Adipose tissue (tissue), 3 donors: Measurements from ENCODE around the gene B3GALT5. TPM values are rescaled to one million over a fixed set of nuclear protein-coding genes. Genes with fewer than 3 reads are reported as not detected.

ENCODE experiments used
- H3K27ac ChIP-seq: one replicate; pipeline ENCODE4 v1.5.1; 2013; ENCODE audit warnings: low read depth, low read length
- WGBS, 3 donors: extraction: QIAGEN DNeasy Blood & Tissue Kit; methylation state at CpG; one replicate each; pipeline ENCODE4 v1.1.7; 2013; 5-methylcytosine and 5-hydroxymethylcytosine counted together
- polyA plus RNA-seq, 3 donors: library from polyadenylated mRNA; stranded (reverse); fragments of 200-250 nt; gene quantifications; one replicate each; pipeline ENCODE4 v1.2.3, GENCODE V29; 2013
- donor health status: healthy with polysubstance abuse.
- donor health status: Bipolar disorder and iron deficiency.
- donor health status: healthy.

B3GALT5 gene
- polyA plus RNA-seq, 3 donors = 0.18 to 1.0 TPM; not detected in 1

DNA sequence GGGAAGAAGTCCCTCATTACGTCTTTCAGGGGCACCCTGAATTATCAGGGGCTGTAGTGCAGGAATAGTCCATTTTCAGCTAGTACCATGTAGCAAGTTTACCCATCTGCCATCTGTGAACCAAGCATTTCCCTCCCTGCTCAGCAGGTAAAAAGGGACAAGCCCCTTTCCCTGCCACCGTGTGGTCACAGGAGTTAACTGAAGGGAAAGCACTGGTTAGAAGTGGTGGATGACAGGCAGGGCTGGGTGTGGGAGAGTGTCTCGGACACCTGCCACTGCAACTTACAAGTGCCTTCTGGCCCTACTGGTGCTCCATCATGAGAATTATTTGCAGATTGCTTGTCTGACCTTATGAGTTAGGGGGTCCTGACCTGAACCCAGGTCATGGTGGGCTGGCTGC lies 100.2 kb downstream of the B3GALT5 start:
- WGBS, 3 donors = 60 to 71% (median 70%) methylated on average over 3 of the region's 3 CpGs

DNA sequence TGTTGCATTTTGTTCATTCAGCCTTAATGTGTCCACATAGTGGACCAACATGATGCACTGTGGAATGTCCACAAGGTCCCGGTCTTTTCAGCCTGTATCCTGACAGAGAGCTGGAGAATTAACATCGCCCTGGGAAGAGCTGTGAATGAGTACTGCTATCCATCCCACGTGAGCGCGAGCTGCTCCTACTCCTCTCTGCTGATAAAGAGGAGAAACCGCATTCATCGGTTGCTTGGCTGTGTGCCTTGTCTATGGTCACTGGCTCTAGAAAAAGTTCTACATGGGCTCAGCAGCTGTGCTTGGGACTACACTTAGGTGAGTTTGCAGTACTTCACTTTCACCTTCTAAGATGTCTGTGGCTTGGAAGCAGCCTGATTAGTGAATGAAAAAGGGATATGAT lies 101.2 kb downstream of the B3GALT5 start:
- 67 to 86% (median 68%) methylated on average over 7 of the region's 7 CpGs for WGBS, 3 donors

More for the DNA sequence above, 100.2 kb downstream of the B3GALT5 start:
- no peak overlapping the region for H3K27ac ChIP-seq

DNA sequence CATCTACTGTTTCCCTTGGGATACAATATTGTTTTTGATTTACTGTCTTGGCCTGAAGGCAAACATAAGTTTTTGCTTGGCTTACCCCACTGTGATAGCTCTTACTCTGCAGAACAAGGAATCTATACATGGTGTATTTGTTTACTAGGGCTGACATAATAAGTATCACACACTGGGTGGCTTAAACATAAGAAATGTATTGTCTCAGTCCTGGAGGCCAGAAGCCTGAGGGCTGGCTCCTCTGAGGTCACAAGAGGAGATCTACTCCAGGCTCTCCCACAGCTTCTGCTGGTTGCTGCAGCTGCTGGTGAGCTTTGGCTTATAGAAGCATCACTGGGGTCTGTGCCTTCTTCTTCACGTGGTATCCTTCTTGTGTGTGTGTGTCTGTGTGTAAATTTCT lies 101.6 kb downstream of the B3GALT5 start:
- 64 to 94% (median 70%) methylated on average over 1 of the region's 1 CpG for whole genome bisulfite sequencing, 3 donors
- no peak overlapping the region for H3K27ac ChIP-seq

More for the DNA sequence above, 101.2 kb downstream of the B3GALT5 start:
- no peak overlapping the region for H3K27ac ChIP-seq

DNA sequence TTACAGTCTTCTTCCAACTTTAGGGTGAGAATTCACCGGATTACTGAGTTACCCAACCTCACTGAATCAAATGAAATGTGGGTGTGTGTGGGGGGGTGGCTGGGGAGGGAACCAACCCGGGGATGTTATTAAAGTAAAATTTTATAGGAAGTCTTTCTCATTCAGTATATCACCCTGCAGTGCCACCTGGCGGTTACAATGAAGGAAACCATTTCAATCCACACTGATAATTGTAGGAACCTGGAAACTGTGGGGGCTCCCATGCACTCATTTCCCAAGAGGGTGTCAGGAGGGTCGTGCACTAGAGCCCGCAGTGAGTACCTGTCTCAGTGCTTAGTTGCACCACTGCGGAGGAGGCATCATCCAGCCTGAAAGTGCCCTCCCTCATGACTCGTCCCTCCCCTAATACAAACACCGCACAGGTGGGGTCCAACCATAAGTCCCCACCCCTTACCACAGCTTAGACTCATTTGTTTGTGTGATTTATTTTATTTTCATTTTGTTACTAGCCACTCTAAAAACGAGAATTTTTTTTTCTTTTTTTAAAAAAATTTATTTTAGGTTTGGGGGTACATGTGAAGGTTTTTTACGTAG lies 103.2 kb downstream of the B3GALT5 start:
- no peak overlapping the region for H3K27ac ChIP-seq
- 29 to 36% (median 31%) methylated on average over 10 of the region's 10 CpGs for WGBS, 3 donors

DNA sequence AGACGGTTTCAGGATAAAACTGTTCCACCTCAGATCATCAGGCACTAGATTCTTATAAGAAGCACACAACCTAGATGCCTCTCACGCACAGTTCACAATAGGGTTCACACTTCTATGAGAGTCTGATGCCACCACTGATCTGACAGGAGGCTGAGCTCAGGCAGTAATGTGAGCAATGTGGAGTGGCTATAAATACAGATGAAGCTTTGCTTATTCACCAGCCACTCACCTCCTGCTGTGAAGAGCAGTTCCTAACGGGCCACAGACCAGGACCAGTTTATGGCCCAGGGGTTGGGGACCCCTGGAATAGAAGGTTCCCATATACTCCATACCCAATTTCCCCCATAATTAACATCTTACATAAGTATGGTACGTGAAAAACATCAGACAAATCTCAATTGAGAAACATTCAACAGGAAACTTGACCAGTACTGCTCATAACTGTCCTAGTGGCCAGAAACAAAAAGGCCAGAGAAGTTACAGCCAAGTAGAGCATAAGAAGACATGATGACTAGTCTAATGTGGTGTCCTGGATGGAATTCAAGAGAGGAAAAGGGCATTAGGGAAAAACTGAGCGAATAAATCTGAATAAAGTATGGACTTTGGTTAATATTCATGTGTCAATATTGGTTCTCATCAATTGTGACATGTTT lies 107.5 kb downstream of the B3GALT5 start:
- 80 to 81% (median 81%) methylated on average over 5 of the region's 5 CpGs for WGBS, 3 donors
- no peak overlapping the region for H3K27ac ChIP-seq

DNA sequence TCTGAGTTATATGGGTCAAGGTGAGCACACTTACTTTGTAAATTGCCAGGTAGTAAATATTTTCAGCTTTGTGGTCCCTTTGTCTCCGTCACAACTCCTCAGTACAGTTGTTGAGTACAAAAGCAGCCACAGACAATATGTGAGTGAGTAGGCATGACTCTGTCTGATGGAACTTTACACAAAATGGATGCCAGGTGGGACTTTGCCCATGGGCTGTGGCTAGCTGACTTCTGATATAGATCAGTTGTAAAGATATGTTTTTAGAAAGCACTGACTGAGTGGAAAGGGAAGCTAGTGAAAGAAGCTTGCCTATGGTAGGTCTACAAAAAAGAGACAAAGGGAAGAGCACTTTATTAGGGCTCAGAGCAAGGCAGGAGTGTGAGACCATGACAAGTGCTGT lies 109.1 kb downstream of the B3GALT5 start:
- 91 to 93% (median 93%) methylated on average over 1 of the region's 1 CpG for WGBS, 3 donors
- no peak overlapping the region for H3K27ac ChIP-seq

Other genes starting within 250 kb of the B3GALT5 start
- under 1 TPM; 0.36 to 0.81 (median 0.79) TPM for gene LCA5L, start 167.2 kb upstream of the B3GALT5 start, polyA plus RNA-seq
- gene SH3BGR, start 161.0 kb upstream of the B3GALT5 start, polyA plus RNA-seq = 1 to 10 TPM; 2.5 to 4.4 (median 3.5) TPM
- under 1 TPM in 1 of 3 donors, not detected in 2; 0.43 TPM for gene IGSF5, start 132.2 kb downstream of the B3GALT5 start, polyA plus RNA-seq